Activated gamma-delta T cell (primary cell): ENCODE data around the gene DOCK10.
"Not testable (repeated sequence)": the region's sequence is repeated elsewhere in the genome, so short reads cannot be mapped to it uniquely, and the experiment has no call there.

Experiments
- DNase-seq: peaks from one replicate; lab custom pipeline; 2025; lab: John Stamatoyannopoulos, UW
- total RNA-seq, 2 donors: gene quantifications; one replicate each; lab custom pipeline; 2026; lab: John Stamatoyannopoulos, UW

DOCK10 gene
- total RNA-seq, result 367 to 504 reads per million in 2 donors

DNA sequence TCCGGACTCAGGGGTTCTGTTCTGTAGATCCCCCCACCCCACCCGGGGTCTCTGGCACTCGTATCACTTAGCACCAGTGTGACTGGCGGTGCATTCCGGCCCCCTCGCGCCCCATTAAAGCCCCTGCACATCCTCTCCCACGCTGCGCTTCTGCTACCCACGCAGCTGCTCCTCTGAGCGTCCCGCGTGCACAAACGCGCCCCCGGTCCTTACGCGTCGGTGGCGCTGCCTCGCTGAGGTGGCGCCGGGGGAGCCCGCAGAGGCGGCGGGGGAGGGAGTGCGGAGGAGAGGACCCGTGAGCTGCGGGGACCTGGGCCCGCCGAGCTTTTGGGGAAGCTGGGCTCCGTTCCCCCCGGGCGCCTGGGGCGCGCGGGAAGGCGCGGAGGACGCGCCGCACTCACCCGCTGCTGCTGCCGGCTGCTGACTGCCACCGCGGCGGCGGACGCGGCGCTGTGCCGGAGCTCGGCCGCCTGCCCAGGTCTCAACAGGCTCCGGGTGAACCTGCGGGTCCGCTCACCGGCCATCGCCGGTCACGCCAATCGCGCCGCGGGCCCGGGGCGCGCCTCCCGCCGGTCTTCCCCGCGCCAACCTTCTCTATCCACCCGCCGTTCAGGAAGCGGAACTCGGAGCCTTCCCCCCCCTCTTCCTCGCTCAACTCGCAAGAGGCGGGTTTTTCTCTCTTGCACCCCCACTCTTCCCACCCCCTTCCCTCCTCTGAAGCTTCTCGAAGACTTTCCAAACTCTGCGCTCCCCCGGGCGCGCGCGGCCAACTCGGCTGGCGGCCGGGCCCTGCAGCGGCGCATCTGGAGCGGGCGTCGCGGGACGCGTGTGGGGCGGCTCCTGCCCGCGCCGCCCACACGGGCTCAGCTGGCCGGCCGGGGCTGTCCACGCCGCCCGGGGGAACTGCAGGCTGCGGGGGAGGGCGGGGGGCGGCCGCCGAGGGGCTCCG lies at the start of gene DOCK10:
Gene DOCK10 (minus strand): TSS at position 618 of the 949 bp plus-strand sequence. CDS start 94 bp downstream, at position 524.
- DNase-seq, result peak; percentile 27

DNA sequence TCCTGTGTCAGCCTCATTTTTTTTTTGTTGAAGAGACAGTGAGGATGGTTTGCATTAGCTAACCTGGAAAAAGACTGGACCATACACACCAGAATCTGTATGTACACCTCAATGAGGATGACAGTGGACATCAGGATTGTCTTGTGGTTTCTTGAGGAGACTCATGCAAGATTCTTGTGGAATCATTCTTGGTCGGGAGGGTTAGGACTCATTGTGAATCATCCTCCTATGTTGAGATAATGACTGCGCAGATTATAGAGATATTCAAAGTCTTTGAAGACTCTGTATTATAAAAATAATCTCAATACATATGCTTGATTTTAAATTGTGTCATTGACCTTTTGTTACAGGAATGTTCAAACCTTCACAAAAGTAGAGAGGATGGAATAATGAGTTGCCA lies 49.1 kb upstream of the DOCK10 start:
- no peak for DNase-seq

DNA sequence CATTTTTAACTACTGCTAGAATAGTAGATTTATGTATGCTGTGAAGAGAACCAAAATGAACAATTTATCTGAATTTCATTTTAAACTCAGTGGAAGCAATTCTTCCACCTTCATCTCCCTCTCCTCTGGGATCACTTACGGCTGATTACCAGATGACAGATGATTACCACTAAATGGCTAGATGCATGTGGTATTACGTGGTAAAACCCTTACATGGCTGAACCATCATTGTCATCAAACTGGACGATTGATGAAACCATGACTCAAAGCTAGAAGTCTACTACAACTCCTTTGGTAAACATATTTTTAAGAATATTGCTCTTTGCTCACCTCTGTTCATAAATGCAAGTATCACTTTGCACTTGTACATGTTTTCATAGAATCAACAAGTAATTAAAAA lies 48.5 kb upstream of the DOCK10 start:
- no peak for DNase-seq

DNA sequence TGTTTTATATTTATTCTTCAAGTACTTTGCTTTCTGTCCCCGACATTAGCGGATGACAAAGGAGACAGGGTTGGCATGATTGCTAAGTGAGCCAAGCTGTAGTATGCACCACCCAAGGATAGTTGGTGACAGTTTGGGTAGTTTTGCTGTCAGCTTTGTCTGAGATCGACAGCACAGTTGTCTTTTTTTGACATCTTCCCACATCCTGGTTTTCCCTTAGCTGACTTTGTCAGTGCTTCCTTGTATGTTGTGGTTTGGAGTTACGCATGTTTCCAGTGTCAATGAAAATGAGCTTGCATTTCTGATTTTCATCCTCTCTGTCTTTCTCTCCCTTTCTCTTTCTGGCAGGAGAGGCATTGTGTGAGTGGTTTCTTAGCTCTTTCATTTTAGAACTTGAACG lies 44.6 kb upstream of the DOCK10 start:
- DNase-seq, result no peak

DNA sequence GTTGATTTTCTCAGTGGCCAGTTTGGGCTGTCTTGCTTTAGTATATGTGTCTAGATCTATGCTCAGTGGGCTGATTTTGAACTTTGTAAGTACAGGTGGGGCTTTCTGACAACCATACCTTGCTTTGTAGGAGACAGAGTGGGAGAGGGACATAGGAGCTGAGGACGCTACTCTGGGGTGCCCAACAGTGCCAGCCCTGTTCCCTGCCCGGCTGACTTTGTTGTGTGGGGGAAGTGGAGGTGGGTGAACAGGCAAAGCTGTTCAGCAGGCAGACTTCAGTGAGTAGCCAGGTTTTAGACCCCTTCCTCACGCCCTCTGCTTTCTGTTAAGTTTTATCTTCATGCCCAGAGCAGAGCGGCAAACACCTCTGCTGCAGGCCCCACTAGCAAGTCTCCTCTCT lies 44.2 kb upstream of the DOCK10 start:
- DNase-seq, result no peak

DNA sequence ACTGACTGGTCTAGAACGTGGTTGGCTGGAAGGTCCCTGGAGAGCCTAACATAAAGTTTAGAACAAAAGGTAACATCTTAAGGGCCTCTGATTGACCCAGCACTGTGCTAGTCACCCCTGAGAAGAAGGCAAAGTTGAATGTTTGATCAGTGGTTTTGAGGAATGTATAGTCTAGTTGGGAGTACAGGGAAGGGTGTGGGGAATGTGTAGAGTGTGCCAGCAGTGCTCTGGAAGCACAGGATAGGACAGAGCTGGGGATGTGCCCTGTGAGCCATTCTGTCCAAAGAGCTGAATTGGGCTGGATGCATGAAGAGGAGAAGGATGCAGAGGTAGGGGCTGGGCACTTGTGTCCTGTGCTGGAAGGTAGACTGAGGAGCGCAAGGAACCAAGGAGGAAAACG lies 41.0 kb upstream of the DOCK10 start:
- DNase-seq, result no peak

DNA sequence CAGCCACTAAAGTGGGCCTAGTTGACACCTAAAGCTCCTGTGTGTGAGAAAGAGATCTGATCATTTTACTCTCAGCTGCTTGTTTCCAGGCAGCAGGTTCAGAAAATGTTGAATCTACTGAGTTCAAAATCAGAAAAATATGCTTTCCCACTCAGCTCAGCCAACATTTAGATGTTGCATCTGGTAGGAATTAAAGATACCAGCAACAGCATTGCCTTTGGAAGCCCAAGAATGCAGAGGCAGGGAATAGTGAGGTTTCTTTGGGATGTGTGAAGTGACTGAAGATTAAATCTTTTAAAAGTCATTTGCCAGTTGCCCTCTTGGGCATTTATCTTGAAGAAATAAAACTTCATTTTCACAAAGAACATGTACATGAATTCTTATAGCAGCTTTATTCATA lies 33.9 kb upstream of the DOCK10 start:
- no peak for DNase-seq

DNA sequence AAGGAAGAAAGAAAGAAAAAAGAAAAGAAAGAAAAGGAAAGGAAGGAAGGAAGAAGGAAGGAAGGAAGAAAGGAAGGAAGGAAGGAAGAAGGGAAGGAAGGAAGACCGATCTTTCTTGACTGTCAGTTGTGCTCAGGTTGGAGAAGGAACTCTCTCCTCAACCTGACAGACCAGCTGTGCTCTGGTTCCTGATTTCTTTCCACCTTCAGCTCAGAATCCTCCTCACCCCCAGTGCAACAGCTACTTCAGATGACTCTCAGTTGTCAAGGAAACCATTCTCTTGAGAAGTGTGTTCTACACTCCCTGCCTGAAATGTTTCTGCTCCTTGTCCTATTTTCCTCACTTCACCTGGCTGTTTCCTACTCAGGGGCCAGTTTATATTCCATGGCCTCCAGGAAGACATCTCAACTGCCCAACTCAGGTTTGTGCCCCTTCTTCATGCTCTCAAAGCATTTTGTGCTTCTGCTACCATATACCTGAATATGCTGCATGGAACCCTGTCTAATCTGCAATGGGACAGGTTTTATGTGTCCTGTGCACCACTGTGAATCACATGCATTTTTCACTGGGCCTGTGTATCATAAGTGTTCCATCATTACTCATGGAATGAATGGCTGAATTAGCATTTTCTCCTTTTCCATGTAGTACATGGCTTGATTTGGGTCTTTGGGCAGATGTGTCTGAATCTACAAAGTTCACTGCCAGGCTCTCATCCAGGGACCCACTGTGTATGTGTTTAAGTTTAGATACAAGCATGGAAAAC lies 32.8 kb upstream of the DOCK10 start:
- no peak for DNase-seq

DNA sequence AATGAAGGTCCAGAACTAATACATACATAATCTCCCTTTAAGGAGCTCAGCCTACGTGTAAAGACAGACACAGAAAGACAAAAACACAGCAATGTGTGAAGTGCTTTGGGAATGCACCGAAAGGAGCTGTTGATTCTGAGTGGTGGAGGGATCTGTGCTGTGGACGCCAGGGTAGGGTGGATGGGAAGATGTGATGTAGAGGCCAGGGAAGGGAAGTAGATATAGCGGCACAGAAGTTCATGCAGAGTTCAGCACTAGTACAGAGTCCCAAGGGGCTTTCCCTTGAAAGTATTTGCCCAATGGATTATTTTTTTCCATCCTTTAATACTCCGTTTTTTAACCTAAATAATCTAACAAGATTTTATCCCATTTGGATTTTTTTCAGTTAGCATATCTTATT lies 32.1 kb upstream of the DOCK10 start:
- no peak for DNase-seq

DNA sequence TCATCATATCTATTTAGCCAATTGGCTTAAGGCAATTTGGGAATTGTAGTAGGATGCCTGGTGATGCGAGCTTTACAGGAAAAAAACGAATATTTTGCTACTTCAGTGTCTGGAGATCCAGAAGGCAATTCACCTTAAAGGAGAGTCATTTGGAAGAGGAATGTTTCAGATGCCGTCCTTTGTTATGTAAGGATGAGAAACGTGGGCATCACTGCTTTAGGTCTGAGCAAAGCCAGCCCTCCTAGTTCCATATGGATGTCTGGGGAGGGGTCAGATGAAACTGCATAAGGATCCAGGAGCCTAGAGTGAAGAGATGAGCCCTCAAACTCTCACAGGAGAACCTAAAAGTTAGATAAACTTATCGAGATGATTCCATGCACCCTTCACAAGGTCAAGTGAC lies 30.9 kb upstream of the DOCK10 start:
- no peak for DNase-seq

DNA sequence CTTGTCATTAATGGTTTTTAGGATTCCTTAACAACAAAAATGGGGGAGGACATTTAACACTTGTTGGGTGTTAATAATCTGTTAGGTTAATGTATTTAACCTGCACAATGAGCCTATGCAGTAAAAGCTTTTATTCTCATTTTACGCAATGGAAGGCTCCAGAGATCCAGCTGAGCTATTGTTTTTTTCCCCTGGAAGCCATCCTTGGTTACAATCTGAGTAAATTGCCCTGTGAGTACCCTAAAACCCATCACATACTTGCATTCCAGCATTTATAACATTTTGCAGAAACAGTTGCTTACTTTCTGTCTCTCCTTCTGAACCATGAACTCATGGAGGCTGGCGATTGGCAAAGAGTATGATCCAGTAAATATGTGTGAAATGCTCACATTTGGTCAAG lies 30.2 kb upstream of the DOCK10 start:
- DNase-seq, result no peak

DNA sequence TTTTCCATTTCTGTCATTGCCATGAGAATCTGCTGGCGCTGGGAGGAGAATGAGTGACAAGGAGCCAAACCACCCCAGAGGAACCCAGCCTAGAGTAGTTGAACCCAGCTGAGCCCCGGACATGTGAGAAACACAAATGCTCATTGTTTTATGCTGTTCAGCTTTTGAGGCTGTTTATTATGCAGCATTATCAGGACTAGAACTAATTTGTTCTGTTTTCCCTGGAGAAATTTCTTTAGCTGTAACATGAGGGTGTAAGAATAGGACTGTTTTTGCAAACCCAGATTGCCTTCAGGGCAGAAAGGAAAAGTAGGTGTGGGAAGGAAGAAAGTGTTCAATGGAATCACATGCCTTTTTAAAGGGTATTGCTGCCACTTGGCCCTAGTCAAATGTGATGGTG lies 28.5 kb upstream of the DOCK10 start:
- no peak for DNase-seq

DNA sequence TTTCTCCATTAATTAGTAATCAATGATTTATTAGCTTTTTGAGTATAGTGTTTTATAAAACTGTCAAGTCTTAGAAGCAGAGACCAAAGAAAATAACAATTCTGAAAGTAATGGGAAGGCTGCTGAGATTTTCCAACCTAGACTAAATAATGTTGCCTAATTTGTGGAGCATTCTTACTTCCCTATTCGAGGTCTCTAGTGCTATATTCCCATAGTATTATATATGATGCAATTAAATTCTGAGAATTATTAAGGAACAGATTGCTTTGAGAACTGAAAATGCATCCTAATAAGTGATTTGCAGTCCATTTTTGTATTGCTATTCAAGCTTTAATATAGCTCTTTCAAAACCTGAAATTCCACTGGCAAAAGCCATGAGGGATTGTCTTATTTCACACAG lies 27.7 kb upstream of the DOCK10 start:
- no peak for DNase-seq

DNA sequence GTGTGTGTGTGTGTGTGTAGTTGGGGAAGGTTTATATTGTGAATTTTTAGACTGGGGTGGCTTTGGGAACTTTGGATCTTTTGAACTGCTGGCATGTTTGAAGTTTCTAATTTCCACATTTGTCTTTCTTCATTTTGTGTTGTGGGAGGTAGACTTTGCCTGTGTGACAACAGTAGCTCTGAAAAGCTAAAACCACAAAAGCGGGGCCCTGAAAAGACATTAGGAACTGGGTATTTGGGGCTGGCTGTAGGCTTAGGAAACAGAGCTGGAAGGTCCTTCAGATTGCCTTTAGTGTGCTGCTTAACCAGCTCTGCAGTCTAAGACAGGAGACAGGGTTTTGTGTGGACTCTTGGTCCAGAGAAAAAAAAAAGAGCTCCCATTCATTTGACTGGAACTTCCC lies 27.2 kb upstream of the DOCK10 start:
- no peak for DNase-seq

DNA sequence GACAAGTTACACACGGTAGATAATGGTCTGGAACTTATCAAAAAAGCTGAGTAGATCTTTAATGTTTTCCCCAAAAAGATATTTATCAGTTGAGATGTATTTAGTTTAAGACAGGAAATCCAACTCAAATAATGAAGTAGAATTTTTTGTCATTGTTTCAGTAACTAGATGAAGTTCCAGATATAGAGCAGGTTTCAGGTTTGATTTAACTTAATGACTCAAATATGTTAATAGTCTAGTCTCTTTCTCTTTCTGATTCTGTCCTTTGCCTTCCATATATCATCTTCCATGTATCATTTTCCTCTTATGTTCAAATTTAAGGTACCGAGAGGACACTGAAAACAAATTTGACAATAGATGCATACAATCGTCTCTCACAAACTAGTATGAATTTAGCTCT lies 23.6 kb upstream of the DOCK10 start:
- no peak for DNase-seq

DNA sequence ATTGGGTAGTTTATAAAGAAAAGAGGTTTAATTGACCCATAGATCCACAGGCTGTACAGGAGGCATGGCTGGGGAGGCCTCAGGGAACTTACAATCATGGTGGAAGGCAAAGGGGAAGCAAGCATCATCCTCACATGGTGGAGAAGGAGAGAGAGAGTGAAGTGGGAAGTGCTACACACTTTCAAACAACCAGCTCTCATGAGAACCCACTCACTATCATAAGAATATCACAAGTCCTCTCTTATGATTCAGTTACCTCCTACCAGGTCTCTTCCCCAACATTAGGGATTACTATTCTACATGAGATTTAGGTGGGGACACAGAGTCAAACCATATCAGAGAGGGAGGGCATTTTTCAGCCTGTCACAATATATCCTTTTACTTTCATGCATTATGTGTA lies 22.7 kb upstream of the DOCK10 start:
- DNase-seq, result no peak

DNA sequence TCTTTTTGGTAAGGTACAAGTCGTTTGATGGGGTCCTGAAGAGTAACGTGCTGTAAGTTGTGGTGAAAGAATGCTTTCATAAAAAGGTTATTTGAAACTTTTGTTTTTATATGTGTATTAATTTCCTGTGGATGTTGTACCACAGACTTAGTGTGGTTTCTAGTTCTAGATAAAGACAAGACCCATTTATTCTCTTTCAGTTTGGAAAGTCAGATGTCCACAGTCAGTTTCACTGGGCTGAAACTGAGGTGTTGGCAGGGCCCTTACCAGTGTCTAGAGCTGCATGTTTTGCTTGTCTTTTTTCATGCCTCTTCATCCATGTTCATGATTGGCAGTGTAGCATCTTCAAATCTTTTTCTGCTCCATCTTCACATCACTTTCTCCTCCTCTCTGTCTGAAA lies 22.1 kb upstream of the DOCK10 start:
- DNase-seq, result no peak

DNA sequence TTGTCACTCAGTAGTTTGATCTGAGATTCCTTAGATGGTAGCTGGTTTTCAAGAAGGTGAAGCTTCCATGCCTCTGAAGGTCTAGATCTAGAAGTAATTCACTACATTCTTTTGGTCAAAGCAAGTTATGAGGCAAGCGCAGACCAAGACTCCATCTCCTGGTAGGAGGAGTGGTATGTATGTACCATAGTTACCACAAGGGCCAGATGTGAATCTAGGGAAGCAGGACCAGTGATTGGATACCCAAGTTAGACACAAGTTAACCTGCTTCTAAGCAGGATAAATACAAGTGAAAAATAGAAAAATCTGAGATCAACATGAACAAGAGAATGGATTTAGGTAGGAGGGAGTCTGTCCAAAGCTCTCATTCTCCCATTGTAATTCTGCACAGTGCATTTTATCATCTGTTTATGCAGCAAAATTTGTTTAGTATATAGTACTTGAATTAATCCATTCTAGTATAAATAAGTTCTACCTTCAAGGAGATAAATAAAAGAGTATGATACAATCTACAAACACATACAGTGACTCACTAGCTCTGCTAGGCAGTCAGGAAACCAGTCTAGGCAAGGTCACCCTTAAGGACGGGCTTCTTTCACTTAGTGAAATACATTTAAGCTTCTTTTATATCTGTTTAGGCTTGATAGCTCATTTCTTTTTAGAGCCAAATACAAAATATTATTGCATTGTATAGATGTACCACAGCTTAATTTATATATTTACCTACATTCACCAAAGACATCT lies 14.2 kb upstream of the DOCK10 start:
- DNase-seq, result no peak

DNA sequence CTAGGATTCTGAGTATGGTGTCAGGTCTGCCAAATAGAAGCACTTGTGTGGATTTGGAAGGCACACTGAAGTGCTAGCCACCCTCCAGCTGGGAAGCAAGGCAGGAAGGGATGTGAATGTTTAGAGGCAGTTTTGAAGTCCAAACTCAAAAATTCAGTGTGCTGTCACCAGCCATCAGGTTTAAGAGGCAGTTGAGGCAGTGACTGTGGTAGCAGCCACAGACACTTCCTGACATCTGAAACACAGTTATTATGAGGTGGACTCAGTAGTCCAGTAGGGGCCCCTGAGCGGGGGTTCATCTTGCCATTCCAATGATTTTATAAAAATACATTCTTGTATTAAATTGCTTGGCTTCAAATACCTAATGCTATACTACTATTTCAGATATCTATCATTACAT lies 13.4 kb upstream of the DOCK10 start:
- DNase-seq, result no peak

DNA sequence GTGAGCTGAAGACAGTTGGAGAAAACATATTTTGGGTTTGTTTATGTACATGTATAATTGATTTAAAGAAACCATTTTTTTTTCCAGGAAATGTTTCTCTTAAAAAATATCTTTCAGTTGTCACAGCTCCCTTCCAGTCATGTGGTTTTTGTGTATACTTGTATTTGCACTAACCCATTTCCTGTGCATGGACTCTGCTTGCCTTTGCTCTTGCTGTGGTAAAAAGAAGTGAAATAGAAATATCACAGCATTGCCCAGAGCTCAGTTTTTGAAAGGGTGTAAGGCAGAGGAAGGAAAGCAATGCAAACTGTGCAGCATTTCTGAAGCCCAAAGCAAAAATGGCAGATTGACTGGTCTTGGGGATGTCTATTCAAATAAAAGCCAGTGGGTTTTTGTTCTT lies 10.4 kb upstream of the DOCK10 start:
- no peak for DNase-seq

DNA sequence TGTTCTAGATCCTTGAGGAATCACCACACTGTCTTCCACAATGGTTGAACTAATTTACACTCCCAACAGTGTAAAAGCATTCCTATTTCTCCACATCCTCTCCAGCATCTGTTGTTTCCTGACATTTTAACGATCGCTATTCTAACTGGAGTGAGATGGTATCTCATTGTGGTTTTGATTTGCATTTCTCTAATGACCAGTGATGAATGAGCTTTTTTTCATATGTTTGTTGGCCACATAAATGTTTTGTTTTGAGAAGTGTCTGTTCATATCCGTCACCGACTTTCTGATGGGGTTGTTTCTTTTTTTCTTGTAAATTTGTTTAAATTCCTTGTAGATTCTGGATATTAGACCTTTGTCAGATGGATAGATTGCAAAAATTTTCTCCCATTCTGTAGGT lies 5.2 kb upstream of the DOCK10 start:
- DNase-seq, result not testable (repeated sequence)

DNA sequence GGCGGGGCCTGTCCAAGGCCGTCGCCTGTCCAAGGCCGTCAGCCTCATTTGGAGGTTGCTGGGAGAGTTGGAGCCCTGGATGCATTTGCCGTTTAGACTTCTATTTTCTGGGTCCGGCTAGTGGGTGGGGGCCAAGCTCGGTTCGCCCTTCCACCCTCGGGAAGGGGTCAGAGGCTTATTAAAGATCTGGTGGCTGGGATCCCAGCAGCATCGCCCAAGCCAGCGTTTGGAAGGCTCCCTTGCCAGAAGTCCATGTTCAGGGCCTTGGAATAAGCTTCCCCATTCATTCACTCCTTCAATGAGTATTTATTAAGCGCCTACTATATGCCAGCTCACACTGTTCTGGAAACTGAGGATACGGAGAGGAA lies 516 bp upstream of the DOCK10 start:
- no peak for DNase-seq
